BLaER1 (cell line): Measurements from ENCODE around the gene KRT13.
"Not testable (repeated sequence)": the region's sequence is repeated elsewhere in the genome, so short reads cannot be mapped to it uniquely, and the experiment has no call there.

Experiments used
- H3K27ac ChIP-seq: shearing (Covaris generic); formaldehyde crosslinking; 2 replicates; pipeline ENCODE4 v1.8.1; 2022
- H3K27me3 ChIP-seq: shearing (Covaris generic); formaldehyde crosslinking; 2 replicates; pipeline ENCODE4 v1.8.1; 2022
- H3K36me3 ChIP-seq: shearing (Covaris generic); formaldehyde crosslinking; 2 replicates; pipeline ENCODE4 v1.8.1; 2022
- H3K4me1 ChIP-seq: shearing (Covaris generic); formaldehyde crosslinking; 2 replicates; pipeline ENCODE4 v1.8.1; 2022
- H3K4me2 ChIP-seq: shearing (Covaris generic); formaldehyde crosslinking; 2 replicates; pipeline ENCODE4 v1.8.1; 2022
- H3K4me3 ChIP-seq: shearing (Covaris generic); formaldehyde crosslinking; 2 replicates; pipeline ENCODE4 v1.8.1; 2022
- H3K9ac ChIP-seq: shearing (Covaris generic); formaldehyde crosslinking; 2 replicates; pipeline ENCODE4 v1.8.1; 2022
- H3K9me3 ChIP-seq: shearing (Covaris generic); formaldehyde crosslinking; 2 replicates; pipeline ENCODE4 v1.8.1; 2022
- H4K20me1 ChIP-seq: shearing (Covaris generic); formaldehyde crosslinking; 2 replicates; pipeline ENCODE4 v1.8.1; 2022
- Cebpa-rat ChIP-seq: shearing (Covaris generic); IDR thresholded peaks from 2 replicates; pipeline ENCODE4 v1.8.1; 2022

KRT13 gene

DNA sequence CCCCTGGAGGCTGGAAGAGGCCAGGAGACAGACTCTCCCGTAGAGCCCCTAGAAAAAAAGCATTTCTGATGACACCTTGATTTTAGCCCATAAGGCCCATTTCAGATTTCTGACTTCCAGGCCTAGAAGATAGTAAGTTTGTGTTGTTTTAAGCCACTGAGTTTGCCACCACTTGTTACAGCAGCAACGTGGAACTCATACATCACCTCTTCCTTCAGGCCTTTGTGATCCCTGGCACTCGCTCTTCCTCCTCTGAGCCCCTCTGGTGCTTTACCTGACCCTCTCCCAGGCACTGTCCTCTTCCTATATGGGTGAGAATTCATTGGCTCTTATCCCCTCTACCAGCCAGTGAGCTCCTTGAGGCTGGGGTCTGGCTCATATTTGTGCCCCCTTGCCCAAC lies 41.4 kb upstream of the KRT13 start:
- H3K27ac ChIP-seq = no peak overlapping the region
- peaks cover 32% of the 10 kb centered on the region for H3K4me1 ChIP-seq
- no peak overlapping the region for H3K9ac ChIP-seq
- H4K20me1 ChIP-seq = no peaks in the 10 kb centered on the region
- no peak overlapping the region; the same call in 1 of the 2 replicates for H3K4me2 ChIP-seq
- no peaks in the 10 kb centered on the region for H3K36me3 ChIP-seq
- TF ChIP-seq Cebpa-rat = no peak
- H3K4me3 ChIP-seq = no peak overlapping the region
- no peaks in the 10 kb centered on the region for H3K27me3 ChIP-seq
- H3K9me3 ChIP-seq = no peaks in the 10 kb centered on the region

DNA sequence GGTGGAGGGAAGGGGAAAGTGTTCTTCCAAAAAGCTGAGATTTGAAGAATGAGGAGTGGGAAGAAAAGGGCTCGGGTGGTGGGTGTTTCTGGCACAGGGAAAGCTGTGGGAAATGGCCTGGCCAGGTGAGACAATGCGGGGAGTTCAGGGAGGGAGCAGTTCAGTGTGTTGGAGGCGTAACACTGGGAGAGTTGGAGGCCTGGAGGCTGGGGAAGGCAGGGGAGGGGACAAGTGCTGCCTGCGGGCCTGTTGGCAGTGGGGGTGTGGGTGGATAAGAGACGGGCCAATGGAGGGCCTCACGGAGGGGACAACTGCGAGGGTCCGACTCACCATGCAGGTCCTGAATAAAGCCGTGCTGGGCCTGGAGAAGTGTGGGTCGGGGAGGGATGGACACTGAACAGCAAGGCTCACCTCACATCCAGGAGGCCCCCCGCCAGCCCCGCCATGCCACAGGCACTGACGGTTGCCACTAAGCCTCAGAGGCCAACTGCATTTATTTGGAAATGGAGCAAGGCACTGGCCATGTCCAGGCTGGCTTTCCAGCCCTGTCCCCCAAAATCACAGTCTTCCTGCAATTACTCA lies 40.5 kb upstream of the KRT13 start:
- H3K27ac ChIP-seq = no peak overlapping the region
- H3K4me2 ChIP-seq = no peak overlapping the region

GRCh38 chr17:41544935-41545334 lies 39.5 kb upstream of the KRT13 start:
- no peak for TF ChIP-seq Cebpa-rat
- H3K36me3 ChIP-seq = no peaks in the 10 kb centered on the region
- no peak overlapping the region for H3K4me2 ChIP-seq
- H3K4me3 ChIP-seq = no peak overlapping the region
- H3K27me3 ChIP-seq = no peaks in the 10 kb centered on the region
- no peaks in the 10 kb centered on the region for H4K20me1 ChIP-seq
- peaks cover 30% of the 10 kb centered on the region for H3K4me1 ChIP-seq
- H3K9ac ChIP-seq = no peak overlapping the region
- no peak overlapping the region for H3K27ac ChIP-seq
- no peaks in the 10 kb centered on the region for H3K9me3 ChIP-seq

More for the DNA sequence above, 40.5 kb upstream of the KRT13 start:
- Histone ChIP-seq H3K27me3 (no peaks in the 10 kb centered on the region), H3K9me3 (no peaks in the 10 kb centered on the region), H3K36me3 (no peaks in the 10 kb centered on the region), H3K4me3 (no peak overlapping the region), H4K20me1 (no peaks in the 10 kb centered on the region), H3K4me1 (peaks cover 32% of the 10 kb centered on the region), H3K9ac (no peak overlapping the region)
- TF ChIP-seq Cebpa-rat = no peak

DNA sequence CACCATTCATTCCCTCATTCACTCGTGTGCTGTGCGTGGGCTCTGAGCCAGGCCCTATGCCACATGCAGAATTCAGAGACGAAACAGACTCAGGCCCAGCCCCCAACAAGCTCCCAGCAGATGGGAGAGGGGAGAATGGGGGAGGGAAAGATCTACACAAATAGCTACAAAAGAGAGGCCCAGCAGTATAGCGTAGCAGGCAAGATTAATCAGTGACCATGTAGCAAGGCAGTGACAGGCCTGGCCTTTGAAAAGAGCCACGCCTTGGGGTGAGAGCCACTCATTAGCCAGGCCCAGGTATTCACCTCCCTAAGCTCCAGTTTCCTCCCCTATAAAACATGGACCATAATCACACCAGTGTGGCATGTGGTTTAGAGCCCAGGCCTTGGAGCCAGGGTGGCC lies 39.1 kb upstream of the KRT13 start:
- Histone ChIP-seq H3K36me3 (no peaks in the 10 kb centered on the region), H3K4me3 (no peak overlapping the region), H3K4me2 (no peak overlapping the region), H3K27ac (no peak overlapping the region), H3K4me1 (peaks cover 26% of the 10 kb centered on the region), H4K20me1 (no peaks in the 10 kb centered on the region), H3K9me3 (no peaks in the 10 kb centered on the region), H3K9ac (no peak overlapping the region), H3K27me3 (no peaks in the 10 kb centered on the region)
- no peak for TF ChIP-seq Cebpa-rat

- not testable (repeated sequence) for H3K27me3 ChIP-seq, H3K9ac ChIP-seq, H3K4me3 ChIP-seq, H3K4me2 ChIP-seq, H3K27ac ChIP-seq, H3K9me3 ChIP-seq, H4K20me1 ChIP-seq, H3K4me1 ChIP-seq, H3K36me3 ChIP-seq
Measured at GRCh38 chr17:41542786-41543185, 37.4 kb upstream of the KRT13 start.

DNA sequence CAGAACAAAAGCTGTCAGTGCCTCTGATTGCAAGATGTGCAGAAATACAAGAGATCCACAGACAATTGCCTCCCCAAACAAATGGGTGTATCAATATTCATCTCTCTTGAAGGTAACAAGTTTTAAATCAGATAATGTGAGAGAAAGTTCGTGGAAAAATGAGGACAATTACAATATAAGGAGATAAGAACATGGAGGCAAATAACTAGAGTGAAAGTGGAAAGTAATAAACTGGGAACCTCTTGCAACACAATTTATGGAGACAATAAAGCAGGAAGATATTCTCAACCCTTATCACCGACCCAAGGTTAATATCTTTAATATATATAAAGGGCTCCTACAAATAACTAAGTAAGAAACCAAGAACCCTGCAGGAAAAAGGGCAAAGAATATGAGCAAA lies 36.9 kb upstream of the KRT13 start:
- no peak overlapping the region for H3K4me3 ChIP-seq
- no peaks in the 10 kb centered on the region for H3K27me3 ChIP-seq
- peaks cover 5% of the 10 kb centered on the region for H3K4me1 ChIP-seq
- no peak overlapping the region for H3K4me2 ChIP-seq
- no peaks in the 10 kb centered on the region for H3K9me3 ChIP-seq
- no peaks in the 10 kb centered on the region for H3K36me3 ChIP-seq
- no peaks in the 10 kb centered on the region for H4K20me1 ChIP-seq
- no peak for TF ChIP-seq Cebpa-rat
- no peak overlapping the region for H3K9ac ChIP-seq
- no peak overlapping the region for H3K27ac ChIP-seq

- no peaks in the 10 kb centered on the region for H4K20me1 ChIP-seq
- no peak overlapping the region for H3K4me2 ChIP-seq
- no peak overlapping the region for H3K9ac ChIP-seq
- no peak overlapping the region for H3K27ac ChIP-seq
- H3K4me3 ChIP-seq = no peak overlapping the region
- no peaks in the 10 kb centered on the region for H3K27me3 ChIP-seq
- no peaks in the 10 kb centered on the region for H3K4me1 ChIP-seq
- H3K9me3 ChIP-seq = no peaks in the 10 kb centered on the region
- no peaks in the 10 kb centered on the region for H3K36me3 ChIP-seq
- no peak for TF ChIP-seq Cebpa-rat
Measured at GRCh38 chr17:41540921-41541625, 35.7 kb upstream of the KRT13 start.

- TF ChIP-seq Cebpa-rat = no peak
- Histone ChIP-seq H3K9me3 (no peaks in the 10 kb centered on the region), H3K9ac (no peak overlapping the region), H3K4me2 (no peak overlapping the region), H3K36me3 (no peaks in the 10 kb centered on the region), H4K20me1 (no peaks in the 10 kb centered on the region), H3K27ac (no peak overlapping the region), H3K4me1 (no peaks in the 10 kb centered on the region), H3K27me3 (no peaks in the 10 kb centered on the region), H3K4me3 (no peak overlapping the region)
Measured at GRCh38 chr17:41539979-41540701, 34.7 kb upstream of the KRT13 start.

DNA sequence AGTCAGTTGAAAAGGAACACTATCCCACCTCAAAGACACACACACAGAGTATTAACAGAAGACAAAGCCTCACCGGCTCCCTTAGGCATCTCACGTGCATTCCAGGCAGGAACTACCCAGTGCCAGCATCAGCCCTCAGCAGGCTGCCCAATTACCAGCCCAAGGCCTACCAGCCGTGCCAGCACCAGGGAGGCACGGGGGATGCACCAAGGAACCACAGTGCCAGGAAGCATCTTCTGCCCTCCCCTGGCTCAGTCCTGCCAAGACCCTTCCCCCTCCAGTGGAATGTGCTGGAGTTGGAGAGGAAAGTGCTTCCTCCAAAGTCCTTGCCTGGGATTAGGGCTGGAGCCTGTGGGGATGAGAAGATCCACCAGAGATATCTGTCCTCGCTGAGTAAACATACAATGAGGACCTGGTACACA lies 33.7 kb upstream of the KRT13 start:
- no peak overlapping the region for H3K9ac ChIP-seq
- no peak overlapping the region for H3K4me2 ChIP-seq
- no peaks in the 10 kb centered on the region for H4K20me1 ChIP-seq
- no peak overlapping the region for H3K27ac ChIP-seq
- H3K9me3 ChIP-seq = no peaks in the 10 kb centered on the region
- H3K36me3 ChIP-seq = no peaks in the 10 kb centered on the region
- H3K27me3 ChIP-seq = no peaks in the 10 kb centered on the region
- no peak overlapping the region for H3K4me3 ChIP-seq
- no peaks in the 10 kb centered on the region for H3K4me1 ChIP-seq
- no peak for TF ChIP-seq Cebpa-rat

- H4K20me1 ChIP-seq = no peaks in the 10 kb centered on the region
- no peaks in the 10 kb centered on the region for H3K27me3 ChIP-seq
- no peak overlapping the region for H3K4me3 ChIP-seq
- no peaks in the 10 kb centered on the region for H3K36me3 ChIP-seq
- no peaks in the 10 kb centered on the region for H3K9me3 ChIP-seq
- H3K27ac ChIP-seq = no peak overlapping the region
- H3K9ac ChIP-seq = no peak overlapping the region
- TF ChIP-seq Cebpa-rat = no peak
- H3K4me1 ChIP-seq = no peaks in the 10 kb centered on the region
- H3K4me2 ChIP-seq = no peak overlapping the region
Measured at GRCh38 chr17:41538565-41538991, 33.2 kb upstream of the KRT13 start.
